SK-N-SH (cell line): Measurements from ENCODE around the gene TMPRSS5. TPM values are rescaled to one million over a fixed set of nuclear protein-coding genes. Genes with fewer than 3 reads are reported as not detected.

Experiments
- CTCF ChIA-PET: fragments of 300-600, 350-600 bp; formaldehyde crosslinking; extraction: SDS; loops from one replicate; lab custom pipeline; 2021; lab: Yijun Ruan, JAX
- POLR2A ChIA-PET: fragments of 350-600 bp; sonication (Branson Sonifier 250); formaldehyde crosslinking; extraction: SDS; loops from one replicate; lab custom pipeline; 2020; ENCODE audit warnings: antibody characterized with exemption, inconsistent platforms; lab: Yijun Ruan, JAX
- DNase-seq: peaks from one replicate; pipeline ENCODE4 v3.0.0; 2012
- H2AFZ ChIP-seq: fragments of 200-600 bp; sonication (generic); 2 replicates; pipeline ENCODE4 v1.8.1; 2016; ENCODE audit warnings: antibody characterized with exemption, mild to moderate bottlenecking, low read depth
- H3F3A ChIP-seq: fragments of 200-600 bp; sonication (generic); replicated peaks from 2 replicates; pipeline ENCODE3; 2016; ENCODE audit warnings: antibody characterized with exemption, mild to moderate bottlenecking; ENCODE audit not compliant: insufficient read depth
- H3K27ac ChIP-seq, 2 experiments: fragments of 200-500 bp in 1 of 2; fragments of 200-600 bp in 1 of 2; sonication (Bioruptor generic) in 1 of 2; sonication (generic), shearing (Covaris generic) in 1 of 2; 2 replicates each; pipeline versions ENCODE4 v1.5.1 to v1.6.1; 2014 to 2016; ENCODE audit warnings: low read depth in 2 of 2, inconsistent platforms in 1 of 2, low read length in 1 of 2, mild to moderate bottlenecking in 1 of 2, mixed read lengths in 1 of 2
- H3K27me3 ChIP-seq: fragments of 200-600 bp; sonication (generic), shearing (Covaris generic); 2 replicates; pipeline ENCODE4 v1.6.1; 2016; ENCODE audit warnings: mixed run types; ENCODE audit not compliant: insufficient read depth
- H3K36me3 ChIP-seq, 2 experiments: fragments of 200-500 bp in 1 of 2; fragments of 200-600 bp in 1 of 2; sonication (Bioruptor generic) in 1 of 2; sonication (generic) in 1 of 2; replicated peaks in 1 of 2; 2 replicates each; pipeline versions ENCODE3 to v1.5.1; 2014 to 2016; ENCODE audit warnings: low read length in 1 of 2, mild to moderate bottlenecking in 1 of 2; ENCODE audit not compliant: insufficient read depth in 2 of 2, control insufficient read depth in 1 of 2
- H3K4me1 ChIP-seq, 2 experiments: fragments of 200-500 bp in 1 of 2; fragments of 200-600 bp in 1 of 2; sonication (Bioruptor generic) in 1 of 2; sonication (generic), shearing (Covaris generic) in 1 of 2; 2 replicates each; pipeline versions ENCODE4 v1.5.1 to v1.6.1; 2014 to 2016; ENCODE audit warnings: low read depth in 1 of 2, low read length in 1 of 2, mixed run types in 1 of 2; ENCODE audit not compliant: insufficient read depth in 2 of 2, control insufficient read depth in 1 of 2
- H3K4me2 ChIP-seq: fragments of 200-600 bp; sonication (generic), shearing (Covaris generic); 2 replicates; pipeline ENCODE4 v1.6.1; 2017; ENCODE audit warnings: mixed run types
- H3K4me3 ChIP-seq, 2 experiments: fragments of 200-500 bp in 1 of 2; fragments of 200-600 bp in 1 of 2; sonication (Bioruptor generic) in 1 of 2; sonication (generic), shearing (Covaris generic) in 1 of 2; 2 replicates each; pipeline versions ENCODE4 v1.5.1 to v1.8.1; 2014 to 2016; ENCODE audit warnings: low read depth in 2 of 2, inconsistent platforms in 1 of 2, low read length in 1 of 2, mild to moderate bottlenecking in 1 of 2, mixed read lengths in 1 of 2, moderate library complexity in 1 of 2
- H3K79me2 ChIP-seq: fragments of 200-600 bp; sonication (generic); 2 replicates; pipeline ENCODE4 v1.8.1; 2017; ENCODE audit warnings: mild to moderate bottlenecking; ENCODE audit not compliant: insufficient read depth
- H3K9ac ChIP-seq: fragments of 200-600 bp; sonication (generic); 2 replicates; pipeline ENCODE4 v1.6.1; 2017; ENCODE audit warnings: mixed run types
- H3K9me2 ChIP-seq: fragments of 200-600 bp; sonication (generic); 2 replicates; pipeline ENCODE4 v1.6.1; 2017; ENCODE audit warnings: mixed run types
- H3K9me3 ChIP-seq: fragments of 200-600 bp; sonication (generic); 2 replicates; pipeline ENCODE4 v1.6.1; 2017; ENCODE audit warnings: mixed run types, mild to moderate bottlenecking, moderate library complexity
- H4K20me1 ChIP-seq: fragments of 200-600 bp; sonication (generic); 2 replicates; pipeline ENCODE4 v1.6.1; 2017; ENCODE audit warnings: mild to moderate bottlenecking, mixed run types; ENCODE audit not compliant: insufficient read depth
- CHD2 ChIP-seq: fragments of 150-350 bp; IDR thresholded peaks from 2 replicates; pipeline ENCODE4 v1.6.1; 2018; ENCODE audit warnings: low read length; ENCODE audit not compliant: partially characterized antibody
- IRF3 ChIP-seq: fragments of 150-350 bp; IDR thresholded peaks from 2 replicates; pipeline ENCODE4 v1.6.1; 2016; ENCODE audit warnings: mild to moderate bottlenecking, low read depth, low read length
- MAX ChIP-seq: IDR thresholded peaks from 2 replicates; pipeline ENCODE4 v1.4.0; 2012; ENCODE audit warnings: low read depth
- NFIC ChIP-seq: IDR thresholded peaks from 2 replicates; pipeline ENCODE4 v1.4.0; 2012; ENCODE audit warnings: borderline replicate concordance
- NRF1 ChIP-seq: IDR thresholded peaks from 2 replicates; pipeline ENCODE4 v1.6.1; 2012; ENCODE audit warnings: low read depth, mild to moderate bottlenecking, low read length
- RFX5 ChIP-seq: IDR thresholded peaks from 2 replicates; pipeline ENCODE4 v1.6.1; 2012; ENCODE audit warnings: mild to moderate bottlenecking, improper control_type of control experiment, low read length
- SMC3 ChIP-seq: IDR thresholded peaks from 2 replicates; pipeline ENCODE4 v1.6.1; 2012; ENCODE audit warnings: low read depth, low read length, improper control_type of control experiment
- TAF1 ChIP-seq: IDR thresholded peaks from 2 replicates; pipeline ENCODE4 v1.6.1; 2012; ENCODE audit warnings: low read depth, mild to moderate bottlenecking, low read length, moderate library complexity, borderline replicate concordance
- USF2 ChIP-seq: fragments of 150-350 bp; IDR thresholded peaks from 2 replicates; pipeline ENCODE4 v1.6.1; 2017; ENCODE audit warnings: antibody characterized with exemption, low read length, low read depth, borderline replicate concordance
- YY1 ChIP-seq: IDR thresholded peaks from 2 replicates; pipeline ENCODE4 v1.4.0; 2012; ENCODE audit warnings: low read depth, mild to moderate bottlenecking
- WGBS: methylation state at CpG from one replicate; pipeline ENCODE4 v1.1.6; 2017; ENCODE audit warnings: low lambda C conversion rate; 5-methylcytosine and 5-hydroxymethylcytosine counted together
- polyA plus RNA-seq, 3 experiments: library from polyadenylated mRNA; depleted of rRNA; stranded (reverse); fragments of >200 nt; gene quantifications; 2 replicates each; pipeline ENCODE4 v1.2.3, GENCODE V29; 2012
- TF ChIP-seq, protein P1 (sequence below): IDR thresholded peaks from 2 replicates; pipeline ENCODE4 v1.4.0; 2012; ENCODE audit warnings: low read depth, borderline replicate concordance
- TF ChIP-seq, protein P2 (sequence below): IDR thresholded peaks from 2 replicates; pipeline ENCODE4 v1.6.1; 2012; ENCODE audit warnings: mild to moderate bottlenecking, low read depth, low read length, moderate library complexity
- TF ChIP-seq, protein P3 (sequence below): IDR thresholded peaks from 2 replicates; pipeline ENCODE4 v1.4.0; 2012; ENCODE audit warnings: low read depth, borderline replicate concordance

The TMPRSS5 gene
- polyA plus RNA-seq, 1 of the 3 experiments (the other 2 are of a cell fraction) = 0.28 TPM

- 98% methylated on average over 3 of the region's 3 CpGs for WGBS
- CTCF ChIA-PET = interaction anchor here (0.9 to 5.5 kb wide), 7 partner anchors 175 to 423 kb away, joined by 3 to 66 read pairs (median 29); partner anchors contain the start of gene TTC12
- POLR2A ChIA-PET = no interaction called here
Measured at GRCh38 chr11:113728814-113729213, 22.7 kb upstream of the TMPRSS5 start.

More at GRCh38 chr11:113728814-113729213, 22.7 kb upstream of the TMPRSS5 start:
- Histone ChIP-seq H3K9ac (no peak overlapping the region), H3K79me2 (no peaks in the 10 kb centered on the region), H3K4me1 (peaks cover 0 to 7% of the 10 kb centered on the region in 2 experiments; a peak in 2 of 4 replicates), H3K4me2 (no peak overlapping the region), H3K27ac (no peak overlapping the region), H3K36me3 (peaks cover 15 to 19% of the 10 kb centered on the region in 2 experiments), H3K9me3 (no peaks in the 10 kb centered on the region), H3K4me3 (no peak overlapping the region), H4K20me1 (no peaks in the 10 kb centered on the region), H3F3A (no peaks in the 10 kb centered on the region), H3K9me2 (no peaks in the 10 kb centered on the region), H2AFZ (no peak overlapping the region), H3K27me3 (no peaks in the 10 kb centered on the region)
- TF ChIP-seq, protein P1, sequence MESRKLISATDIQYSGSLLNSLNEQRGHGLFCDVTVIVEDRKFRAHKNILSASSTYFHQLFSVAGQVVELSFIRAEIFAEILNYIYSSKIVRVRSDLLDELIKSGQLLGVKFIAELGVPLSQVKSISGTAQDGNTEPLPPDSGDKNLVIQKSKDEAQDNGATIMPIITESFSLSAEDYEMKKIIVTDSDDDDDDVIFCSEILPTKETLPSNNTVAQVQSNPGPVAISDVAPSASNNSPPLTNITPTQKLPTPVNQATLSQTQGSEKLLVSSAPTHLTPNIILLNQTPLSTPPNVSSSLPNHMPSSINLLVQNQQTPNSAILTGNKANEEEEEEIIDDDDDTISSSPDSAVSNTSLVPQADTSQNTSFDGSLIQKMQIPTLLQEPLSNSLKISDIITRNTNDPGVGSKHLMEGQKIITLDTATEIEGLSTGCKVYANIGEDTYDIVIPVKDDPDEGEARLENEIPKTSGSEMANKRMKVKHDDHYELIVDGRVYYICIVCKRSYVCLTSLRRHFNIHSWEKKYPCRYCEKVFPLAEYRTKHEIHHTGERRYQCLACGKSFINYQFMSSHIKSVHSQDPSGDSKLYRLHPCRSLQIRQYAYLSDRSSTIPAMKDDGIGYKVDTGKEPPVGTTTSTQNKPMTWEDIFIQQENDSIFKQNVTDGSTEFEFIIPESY = no peak
- TF ChIP-seq, protein P2, sequence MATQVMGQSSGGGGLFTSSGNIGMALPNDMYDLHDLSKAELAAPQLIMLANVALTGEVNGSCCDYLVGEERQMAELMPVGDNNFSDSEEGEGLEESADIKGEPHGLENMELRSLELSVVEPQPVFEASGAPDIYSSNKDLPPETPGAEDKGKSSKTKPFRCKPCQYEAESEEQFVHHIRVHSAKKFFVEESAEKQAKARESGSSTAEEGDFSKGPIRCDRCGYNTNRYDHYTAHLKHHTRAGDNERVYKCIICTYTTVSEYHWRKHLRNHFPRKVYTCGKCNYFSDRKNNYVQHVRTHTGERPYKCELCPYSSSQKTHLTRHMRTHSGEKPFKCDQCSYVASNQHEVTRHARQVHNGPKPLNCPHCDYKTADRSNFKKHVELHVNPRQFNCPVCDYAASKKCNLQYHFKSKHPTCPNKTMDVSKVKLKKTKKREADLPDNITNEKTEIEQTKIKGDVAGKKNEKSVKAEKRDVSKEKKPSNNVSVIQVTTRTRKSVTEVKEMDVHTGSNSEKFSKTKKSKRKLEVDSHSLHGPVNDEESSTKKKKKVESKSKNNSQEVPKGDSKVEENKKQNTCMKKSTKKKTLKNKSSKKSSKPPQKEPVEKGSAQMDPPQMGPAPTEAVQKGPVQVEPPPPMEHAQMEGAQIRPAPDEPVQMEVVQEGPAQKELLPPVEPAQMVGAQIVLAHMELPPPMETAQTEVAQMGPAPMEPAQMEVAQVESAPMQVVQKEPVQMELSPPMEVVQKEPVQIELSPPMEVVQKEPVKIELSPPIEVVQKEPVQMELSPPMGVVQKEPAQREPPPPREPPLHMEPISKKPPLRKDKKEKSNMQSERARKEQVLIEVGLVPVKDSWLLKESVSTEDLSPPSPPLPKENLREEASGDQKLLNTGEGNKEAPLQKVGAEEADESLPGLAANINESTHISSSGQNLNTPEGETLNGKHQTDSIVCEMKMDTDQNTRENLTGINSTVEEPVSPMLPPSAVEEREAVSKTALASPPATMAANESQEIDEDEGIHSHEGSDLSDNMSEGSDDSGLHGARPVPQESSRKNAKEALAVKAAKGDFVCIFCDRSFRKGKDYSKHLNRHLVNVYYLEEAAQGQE = no peak
- TF ChIP-seq MAX = no peak
- no peak for TF ChIP-seq NFIC
- no peak for TF ChIP-seq RFX5
- no peak for TF ChIP-seq NRF1
- TF ChIP-seq YY1 = no peak
- no peak for TF ChIP-seq CHD2
- TF ChIP-seq IRF3 = no peak
- no peak for TF ChIP-seq SMC3
- no peak for TF ChIP-seq USF2
- no peak for TF ChIP-seq TAF1
- TF ChIP-seq, protein P3, sequence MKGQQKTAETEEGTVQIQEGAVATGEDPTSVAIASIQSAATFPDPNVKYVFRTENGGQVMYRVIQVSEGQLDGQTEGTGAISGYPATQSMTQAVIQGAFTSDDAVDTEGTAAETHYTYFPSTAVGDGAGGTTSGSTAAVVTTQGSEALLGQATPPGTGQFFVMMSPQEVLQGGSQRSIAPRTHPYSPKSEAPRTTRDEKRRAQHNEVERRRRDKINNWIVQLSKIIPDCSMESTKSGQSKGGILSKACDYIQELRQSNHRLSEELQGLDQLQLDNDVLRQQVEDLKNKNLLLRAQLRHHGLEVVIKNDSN = no peak
- no peak for DNase-seq
